HL-60/S4 (cell line): ENCODE results near the gene PSMD12.
"Not testable (repeated sequence)": the region's sequence is repeated elsewhere in the genome, so short reads cannot be mapped to it uniquely, and the experiment has no call there.

Source experiments
- in situ Hi-C: fragments of 300-500 bp; cut with MboI; formaldehyde crosslinking; loops from 2 replicates; pipeline ENCODE4 v1.14.3; 2022; ENCODE audit warnings: low sequenced_read_pairs

Gene PSMD12

GRCh38 chr17:67315865-67316264, 50.5 kb downstream of the PSMD12 start:
- in situ Hi-C loops = no loop called here

GRCh38 chr17:67312265-67312664, 54.1 kb downstream of the PSMD12 start:
- in situ Hi-C loops = no loop called here

GRCh38 chr17:67311575-67311974, 54.8 kb downstream of the PSMD12 start:
- in situ Hi-C loops = no loop called here

- in situ Hi-C loops = no loop called here
Measured at GRCh38 chr17:67310406-67310805, 56.0 kb downstream of the PSMD12 start.

- in situ Hi-C loops = not testable (repeated sequence)
Measured at GRCh38 chr17:67305446-67306235, 60.7 kb downstream of the PSMD12 start.

GRCh38 chr17:67297454-67297960, 68.9 kb downstream of the PSMD12 start:
- in situ Hi-C loops = no loop called here

GRCh38 chr17:67294451-67295199, 71.8 kb downstream of the PSMD12 start:
- in situ Hi-C loops = no loop called here

- in situ Hi-C loops = no loop called here
Measured at GRCh38 chr17:67293251-67294203, 72.8 kb downstream of the PSMD12 start.

- in situ Hi-C loops = no loop called here
Measured at GRCh38 chr17:67290711-67291291, 75.6 kb downstream of the PSMD12 start.

- in situ Hi-C loops = no loop called here
Measured at GRCh38 chr17:67290244-67290643, 76.1 kb downstream of the PSMD12 start.

- in situ Hi-C loops = no loop called here
Measured at GRCh38 chr17:67289181-67289876, 77.0 kb downstream of the PSMD12 start.
